ENCODE data around the gene VAV2.

The VAV2 gene

DNA sequence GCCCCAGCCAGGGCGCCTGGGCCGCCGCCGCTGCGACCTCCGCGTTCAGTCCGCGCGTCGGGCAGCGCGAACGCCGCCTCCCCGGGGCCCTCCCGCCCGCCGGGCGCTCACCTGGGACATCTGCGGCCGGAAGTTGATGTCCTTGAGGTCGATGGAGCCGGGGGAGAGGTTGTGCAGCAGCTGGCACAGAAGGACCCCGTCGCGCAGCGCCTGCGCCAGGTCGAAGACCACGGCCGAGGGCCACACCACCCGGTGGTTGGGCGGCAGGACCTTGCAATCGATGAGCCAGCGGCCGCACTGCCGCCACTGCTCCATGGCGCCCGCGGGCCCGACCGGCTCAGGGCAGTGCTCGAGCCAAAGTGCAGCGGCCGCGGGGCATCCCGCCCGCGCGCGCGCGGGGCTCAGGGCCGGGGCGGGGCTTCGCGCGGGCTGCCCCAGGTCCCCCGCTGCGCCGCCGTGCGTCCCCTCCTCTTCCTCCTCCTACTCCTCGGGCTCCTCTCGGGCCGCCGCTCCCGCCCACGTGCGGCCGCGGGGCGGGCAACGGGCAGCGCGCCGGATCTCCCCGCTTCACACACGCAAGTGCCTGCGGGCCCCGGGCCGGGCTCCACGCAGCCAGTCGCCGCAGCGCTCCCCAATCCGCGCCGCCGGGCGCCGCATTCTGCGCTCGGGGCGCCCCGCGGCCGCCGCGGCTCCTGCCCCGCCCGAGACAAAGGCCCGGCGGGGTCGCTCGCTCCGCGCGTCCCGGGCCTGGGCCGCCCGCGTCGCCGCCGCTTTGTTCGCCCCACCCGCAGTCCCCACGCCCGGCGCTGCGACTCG lies at the start of gene VAV2:
VAV2 (minus strand) TSS at position 361 of the 816 bp plus-strand sequence; CDS start at position 315, 46 bp downstream.
- no peak for DNase-seq

- DNase-seq = no peak
These were observed 49.5 kb upstream of the VAV2 start for GRCh38 chr9:134041649-134041962.

- DNase-seq = peak; percentile 62
These were observed 48.9 kb upstream of the VAV2 start for GRCh38 chr9:134040781-134041648.

DNA sequence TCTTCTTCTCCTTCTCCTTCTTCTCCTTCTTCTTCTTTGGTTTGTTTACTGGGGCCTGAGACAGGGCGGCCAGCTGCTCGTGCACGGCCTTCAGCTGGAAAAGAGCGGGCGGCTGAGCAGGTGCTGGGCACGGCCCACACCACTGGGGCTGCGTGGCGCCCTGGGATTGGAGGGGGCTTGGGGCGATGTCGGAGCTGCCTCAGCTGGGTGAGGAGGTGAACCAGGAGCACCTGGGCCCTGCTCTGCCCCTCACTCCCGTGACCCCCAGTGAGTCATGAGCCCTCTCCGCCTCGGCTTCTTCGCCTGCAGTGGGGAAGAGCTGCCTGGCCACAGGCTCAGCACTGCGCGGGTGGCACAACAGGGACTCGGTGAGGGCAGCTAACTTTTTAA lies 48.0 kb upstream of the VAV2 start:
- DNase-seq = no peak

GRCh38 chr9:134039386-134040175 lies 47.5 kb upstream of the VAV2 start:
- no peak for DNase-seq

GRCh38 chr9:134037641-134038040 lies 45.5 kb upstream of the VAV2 start:
- DNase-seq = no peak

GRCh38 chr9:134036130-134036529 lies 44.0 kb upstream of the VAV2 start:
- DNase-seq = no peak

GRCh38 chr9:134035041-134036039 lies 43.2 kb upstream of the VAV2 start:
- DNase-seq = no peak

DNA sequence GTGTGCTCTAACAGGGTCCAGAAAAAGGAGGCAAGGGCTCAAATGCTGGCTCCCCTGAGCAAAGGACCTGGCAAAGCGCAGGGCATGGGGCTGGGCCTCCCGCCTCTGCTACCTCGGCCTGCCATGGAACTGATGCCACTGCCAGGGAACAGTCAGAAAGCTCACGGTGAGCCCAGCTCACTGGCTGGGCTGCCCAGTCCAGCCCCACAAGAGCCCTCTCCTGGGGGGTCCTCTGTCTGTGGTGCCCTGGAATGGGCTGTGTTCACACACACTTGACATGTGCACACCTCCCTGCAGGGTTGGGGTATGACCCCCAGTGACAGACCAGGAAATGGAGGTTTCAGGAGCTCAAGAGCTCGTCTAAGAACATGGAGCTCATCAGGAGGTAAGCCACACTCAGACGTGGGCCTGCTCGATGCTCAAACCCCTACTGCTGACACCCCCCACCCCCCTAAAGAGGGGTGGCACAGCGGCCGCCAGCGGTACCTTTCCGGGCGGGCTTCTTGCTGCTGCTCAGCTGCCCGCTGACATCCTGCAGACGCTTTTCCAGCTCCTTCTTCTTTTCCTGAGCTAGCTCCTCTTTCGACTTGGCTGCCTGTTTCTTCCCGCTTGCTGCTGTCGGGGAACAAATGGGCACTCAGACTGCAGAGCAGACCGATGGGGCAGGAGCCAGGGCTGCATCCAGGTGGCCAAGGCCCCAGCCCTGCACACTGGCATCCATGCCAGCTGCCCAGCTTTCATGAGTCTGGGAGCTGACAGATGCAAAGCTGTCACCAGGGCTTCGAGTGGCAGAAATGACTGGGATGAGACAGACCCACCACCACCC lies 42.3 kb upstream of the VAV2 start:
- DNase-seq = no peak

DNA sequence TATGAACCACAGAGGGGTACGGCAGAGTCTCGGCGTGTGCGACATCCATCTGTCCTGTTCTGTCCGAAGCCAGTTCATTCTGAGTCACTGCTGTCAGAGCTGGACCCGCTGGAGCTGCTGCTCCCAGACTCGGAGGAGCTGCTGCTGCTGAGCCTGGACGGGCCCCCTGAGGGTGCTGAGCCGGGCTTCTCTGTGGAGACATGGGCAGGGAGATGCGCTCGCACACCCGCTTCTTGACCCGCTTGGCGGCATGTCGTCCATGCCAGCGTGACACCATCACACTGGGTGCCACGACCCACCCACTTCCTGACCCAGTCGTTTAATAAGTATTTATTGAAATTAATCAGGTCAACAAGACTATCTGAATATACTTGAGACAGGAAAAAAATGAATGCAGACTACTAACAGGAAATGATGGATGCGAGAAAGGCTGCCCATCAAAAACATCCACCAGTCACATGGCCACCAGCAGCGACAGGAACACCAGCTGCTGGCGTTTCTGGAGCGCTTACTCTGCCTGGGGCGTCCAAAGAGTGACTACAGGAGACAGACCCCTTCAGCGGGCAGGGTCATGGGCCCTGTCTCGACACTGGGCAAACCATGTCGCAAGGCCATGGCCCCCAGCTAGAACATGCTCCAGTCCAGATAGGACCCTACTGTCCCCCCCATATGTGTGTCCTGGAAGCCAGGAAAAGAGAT lies 41.5 kb upstream of the VAV2 start:
- DNase-seq = no peak

DNA sequence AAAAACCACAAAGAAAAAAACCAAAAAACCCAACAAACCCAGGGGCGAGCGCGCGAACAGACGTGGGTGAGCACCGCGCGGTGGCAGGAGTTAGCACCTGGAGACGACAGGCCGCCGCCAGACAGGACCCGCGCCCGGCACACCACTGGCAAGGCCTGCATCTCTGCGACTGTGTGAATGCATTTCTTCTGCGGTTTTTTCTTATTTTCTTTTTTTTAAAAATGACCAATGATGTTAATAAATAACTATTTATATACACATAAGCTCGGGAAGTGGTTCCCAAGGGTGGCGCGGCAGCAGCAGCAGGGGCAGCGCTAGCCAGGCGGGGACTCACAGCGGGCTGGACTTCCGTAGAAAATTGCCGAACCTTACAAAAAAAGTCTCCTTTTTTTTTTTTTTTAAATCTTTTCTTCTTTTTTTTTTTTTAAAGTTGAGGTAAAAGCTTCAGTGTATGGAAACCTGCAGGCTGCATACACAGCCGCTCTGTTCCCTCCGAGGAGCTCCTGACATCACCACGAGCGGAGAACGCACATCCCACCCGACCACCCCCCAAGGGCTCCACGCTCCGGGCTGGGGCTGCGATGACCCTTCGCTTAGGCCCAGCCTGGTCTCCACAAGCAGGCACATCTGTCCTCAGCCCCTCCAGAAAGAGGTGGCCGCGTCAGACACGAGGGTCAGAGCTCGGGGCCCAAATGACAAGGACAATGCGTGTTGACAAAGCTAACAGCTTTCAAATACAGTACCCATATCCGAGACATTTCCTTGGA lies 40.5 kb upstream of the VAV2 start:
- no peak for DNase-seq

DNA sequence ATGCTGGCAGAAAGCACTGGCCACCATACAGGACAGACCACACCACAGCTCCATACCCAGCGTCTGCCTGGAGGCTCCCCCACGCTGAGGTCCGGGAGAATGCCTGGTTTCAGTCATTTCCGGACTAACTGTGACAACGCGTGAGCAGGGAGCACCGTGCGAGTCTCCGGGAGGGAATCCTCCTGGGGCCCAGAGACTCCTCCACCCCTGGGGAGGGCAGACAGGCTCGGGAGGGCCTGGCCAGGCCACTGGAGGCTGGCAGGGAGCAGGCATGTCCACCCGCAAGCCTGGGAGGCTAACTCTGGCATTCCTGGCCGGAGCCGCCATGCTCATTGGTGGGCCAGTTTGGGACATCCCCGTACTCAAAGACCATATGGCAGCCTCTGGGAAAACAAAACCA lies 39.7 kb upstream of the VAV2 start:
- DNase-seq = no peak

- no peak for DNase-seq
These were observed 38.8 kb upstream of the VAV2 start for GRCh38 chr9:134030821-134031470.

- no peak for DNase-seq
These were observed 37.4 kb upstream of the VAV2 start for GRCh38 chr9:134029248-134030226.

- no peak for DNase-seq
These were observed 36.6 kb upstream of the VAV2 start for GRCh38 chr9:134028575-134029247.

- DNase-seq = no peak
These were observed 36.0 kb upstream of the VAV2 start for GRCh38 chr9:134028076-134028475.

GRCh38 chr9:134027561-134027960 lies 35.4 kb upstream of the VAV2 start:
- no peak for DNase-seq
